OCI-LY1 (cell line): ENCODE data around the gene GBF1.
A peak's percentile ranks its signal among the peaks of the same experiment; 100 is the strongest.

Source experiments
- H2AFZ ChIP-seq: fragments of 200-600 bp; sonication (generic), shearing (Covaris generic); 2 replicates; pipeline ENCODE4 v1.6.0; 2014; ENCODE audit warnings: antibody characterized with exemption, mild to moderate bottlenecking, low read length
- H3F3A ChIP-seq: fragments of 200-600 bp; sonication (generic), shearing (Covaris generic); 2 replicates; pipeline ENCODE4 v1.6.0; 2014; ENCODE audit warnings: mild to moderate bottlenecking, antibody characterized with exemption, low read length, moderate library complexity; ENCODE audit not compliant: insufficient read depth
- H3K27ac ChIP-seq: fragments of 200-600 bp; sonication (generic); 2 replicates; pipeline ENCODE4 v1.5.1; 2014; ENCODE audit warnings: low read length, mixed run types, mild to moderate bottlenecking, low read depth; ENCODE audit not compliant: poor library complexity, severe bottlenecking
- H3K27me3 ChIP-seq: fragments of 200-600 bp; sonication (generic); 2 replicates; pipeline ENCODE4 v1.6.0; 2014; ENCODE audit warnings: antibody characterized with exemption, mild to moderate bottlenecking, low read length, moderate library complexity; ENCODE audit not compliant: insufficient read depth
- H3K36me3 ChIP-seq: fragments of 200-600 bp; sonication (generic); 2 replicates; pipeline ENCODE4 v1.6.1; 2014; ENCODE audit warnings: mild to moderate bottlenecking, antibody characterized with exemption, low read length, moderate library complexity, mixed read lengths; ENCODE audit not compliant: insufficient read depth
- H3K4me1 ChIP-seq: fragments of 200-600 bp; sonication (generic); 2 replicates; pipeline ENCODE4 v1.5.1; 2014; ENCODE audit warnings: mild to moderate bottlenecking, low read length, moderate library complexity; ENCODE audit not compliant: insufficient read depth, severe bottlenecking
- H3K4me2 ChIP-seq: fragments of 200-600 bp; sonication (generic), shearing (Covaris generic); 2 replicates; pipeline ENCODE4 v1.6.1; 2014; ENCODE audit warnings: low read length
- H3K4me3 ChIP-seq: fragments of 200-600 bp; sonication (generic); 2 replicates; pipeline ENCODE4 v1.5.1; 2014; ENCODE audit warnings: low read length, low read depth, mild to moderate bottlenecking, mixed read lengths; ENCODE audit not compliant: poor library complexity, severe bottlenecking
- H3K79me2 ChIP-seq: fragments of 200-600 bp; shearing (Covaris generic); 2 replicates; pipeline ENCODE4 v1.6.1; 2016; ENCODE audit warnings: mixed run types, low read length, mixed read lengths; ENCODE audit not compliant: insufficient read depth
- H3K9ac ChIP-seq: fragments of 200-600 bp; sonication (generic), shearing (Covaris generic); 2 replicates; pipeline ENCODE4 v1.6.1; 2014; ENCODE audit warnings: mild to moderate bottlenecking, low read length, mixed read lengths
- H3K9me2 ChIP-seq: fragments of 200-600 bp; sonication (generic), shearing (Covaris generic); 2 replicates; pipeline ENCODE4 v1.6.1; 2014; ENCODE audit warnings: low read depth, mild to moderate bottlenecking, low read length, mixed read lengths
- H3K9me3 ChIP-seq: fragments of 200-600 bp; shearing (Covaris generic); 2 replicates; pipeline ENCODE4 v1.6.1; 2014; ENCODE audit warnings: low read length, mixed read lengths
- H4K20me1 ChIP-seq: fragments of 200-600 bp; sonication (generic), shearing (Covaris generic); 2 replicates; pipeline ENCODE4 v1.6.0; 2016; ENCODE audit warnings: mild to moderate bottlenecking, low read length; ENCODE audit not compliant: insufficient read depth
- CTCF ChIP-seq: fragments of 200-600 bp; sonication (generic), shearing (Covaris generic); IDR thresholded peaks from 2 replicates; pipeline ENCODE4 v1.5.1; 2017; ENCODE audit warnings: mild to moderate bottlenecking, antibody characterized with exemption, low read length, moderate library complexity, mixed read lengths
- EZH2 ChIP-seq: fragments of 200-600 bp; sonication (generic), shearing (Covaris generic); IDR thresholded peaks from 2 replicates; pipeline ENCODE4 v1.8.0; 2017; ENCODE audit warnings: borderline replicate concordance, mixed run types, mild to moderate bottlenecking, antibody characterized with exemption, low read length, moderate library complexity, mixed read lengths

GBF1 gene

DNA sequence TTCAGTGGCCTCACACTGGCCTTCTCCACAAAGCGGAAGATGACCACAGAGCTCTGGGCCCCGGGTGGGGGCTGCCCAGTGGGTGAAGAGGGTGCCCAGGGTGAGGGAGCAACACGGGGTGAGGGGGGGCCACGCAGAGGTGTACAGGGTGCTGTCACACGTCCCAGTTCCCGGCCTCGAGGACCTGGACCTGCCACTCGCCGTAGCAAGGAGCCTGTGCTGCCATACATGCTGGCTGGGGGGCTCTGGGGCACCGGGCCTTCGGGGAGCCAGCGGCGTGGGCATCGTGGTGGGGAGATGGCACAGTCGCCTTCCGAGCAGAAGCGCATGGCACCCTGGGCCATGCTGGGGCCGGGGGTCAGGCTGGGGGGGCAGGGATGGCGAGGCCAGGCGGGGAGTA is 171.4 kb downstream of the GBF1 start:
- no peak overlapping the region for H3K4me2 ChIP-seq
- no peaks in the 10 kb centered on the region for H3K79me2 ChIP-seq
- no peak overlapping the region for H2AFZ ChIP-seq
- H3F3A ChIP-seq = no peaks in the 10 kb centered on the region
- no peaks in the 10 kb centered on the region for H3K9me3 ChIP-seq
- H3K36me3 ChIP-seq = no peaks in the 10 kb centered on the region
- no peak overlapping the region for H3K9ac ChIP-seq
- TF ChIP-seq EZH2 (no peak), CTCF (no peak)
- H3K4me1 ChIP-seq = peaks cover 16% of the 10 kb centered on the region
- H4K20me1 ChIP-seq = no peaks in the 10 kb centered on the region
- no peaks in the 10 kb centered on the region for H3K9me2 ChIP-seq
- no peaks in the 10 kb centered on the region for H3K27me3 ChIP-seq
- H3K4me3 ChIP-seq = no peak overlapping the region
- no peak overlapping the region for H3K27ac ChIP-seq

- H3K9ac ChIP-seq = peak within 1 kb of the TSS; percentile 73; the same call in 1 of the 2 replicates
These were observed 173.4 kb downstream of the GBF1 start, which contains the start of gene PSD for GRCh38 chr10:102418622-102419268. PSD (minus strand) TSS chr10:102418785; CDS start chr10:102417038, 1,747 bp downstream.

DNA sequence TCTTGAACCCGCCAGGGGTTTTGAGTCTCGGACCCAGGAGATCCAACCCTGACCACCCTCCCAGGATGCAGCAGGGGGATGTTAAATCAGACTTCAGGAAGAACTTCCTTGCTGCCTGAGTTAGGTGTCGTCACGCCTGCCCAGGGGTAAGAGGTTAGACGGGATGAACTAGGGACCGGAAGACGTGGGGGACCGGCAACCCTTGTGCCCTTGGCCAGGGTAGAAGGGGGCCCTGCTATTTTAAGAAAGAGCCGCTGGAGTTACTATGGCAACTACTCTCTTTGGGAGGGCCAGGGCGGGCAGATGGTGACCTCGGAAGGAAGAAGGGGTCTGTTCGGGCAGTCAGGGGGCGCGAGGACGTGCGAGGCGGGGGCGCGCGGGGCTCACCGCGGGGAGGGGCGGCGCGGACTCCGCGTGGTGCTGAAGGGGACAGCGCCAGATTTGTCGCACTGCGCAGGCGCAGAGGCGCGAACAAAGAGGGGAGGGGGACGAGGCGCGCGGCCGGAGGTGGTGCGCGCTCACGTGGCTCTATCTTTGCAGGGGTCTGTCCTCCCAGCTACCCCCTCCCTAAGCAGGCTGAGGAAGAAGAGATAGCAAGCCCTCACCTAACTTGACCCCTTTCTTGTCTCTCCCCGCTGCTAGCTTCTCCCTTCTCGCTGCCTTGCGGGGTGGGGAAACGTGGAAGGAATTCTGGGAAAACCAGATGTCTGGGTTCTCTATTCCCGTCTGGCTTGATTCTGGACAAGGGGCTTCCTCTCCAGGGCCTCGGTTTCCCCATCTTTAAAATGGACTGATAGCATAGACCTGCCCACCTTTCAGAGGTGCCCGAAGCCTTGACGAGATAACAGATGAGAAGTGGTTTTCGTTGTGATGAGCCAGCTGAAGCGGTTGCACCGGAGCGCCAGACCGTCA is 174.2 kb downstream of the GBF1 start:
- Histone ChIP-seq H3K79me2 (no peaks in the 10 kb centered on the region), H3K9ac (peak overlapping the region; percentile 73; the same call in 1 of the 2 replicates), H3K36me3 (no peaks in the 10 kb centered on the region), H3K9me2 (no peaks in the 10 kb centered on the region), H3K9me3 (no peaks in the 10 kb centered on the region), H3K4me3 (peak overlapping the region; percentile 85), H4K20me1 (no peaks in the 10 kb centered on the region), H3K27ac (peak overlapping the region; percentile 85), H3K4me2 (peak overlapping the region; percentile 96), H3K4me1 (peaks cover 28% of the 10 kb centered on the region), H2AFZ (no peak overlapping the region), H3K27me3 (no peaks in the 10 kb centered on the region), H3F3A (no peaks in the 10 kb centered on the region)
- TF ChIP-seq EZH2 = no peak
- no peak for TF ChIP-seq CTCF

More at GRCh38 chr10:102418622-102419268, 173.4 kb downstream of the GBF1 start, which contains the start of gene PSD:
- Histone ChIP-seq H3K27ac (no peak within 1 kb of the TSS), H3K79me2 (no peaks in the 10 kb centered on the region), H2AFZ (no peak within 1 kb of the TSS), H3K4me2 (peak within 1 kb of the TSS; percentile 96), H3K4me1 (peaks cover 28% of the 10 kb centered on the region), H3K4me3 (peak within 1 kb of the TSS; percentile 85), H3K36me3 (no peaks in the 10 kb centered on the region), H4K20me1 (no peaks in the 10 kb centered on the region), H3K9me3 (no peaks in the 10 kb centered on the region), H3K9me2 (no peaks in the 10 kb centered on the region), H3F3A (no peaks in the 10 kb centered on the region), H3K27me3 (no peaks in the 10 kb centered on the region)
- no peak for TF ChIP-seq CTCF
- no peak for TF ChIP-seq EZH2
